Heart left ventricle (tissue), 13 donors: ENCODE results near the gene GRP.

Experiments
- CTCF ChIP-seq, 12 donors: fragments of 200-600 bp; sonication (generic) in 4 of 12; IDR thresholded peaks; one replicate each; pipeline versions ENCODE4 v1.5.0 to v1.8.0; 2018 to 2022; ENCODE audit warnings: antibody characterized with exemption in 12 of 12, mild to moderate bottlenecking in 5 of 12
- POLR2A ChIP-seq, 2 donors: fragments of 450-650 bp; IDR thresholded peaks; one replicate each; pipeline ENCODE4 v1.6.1; 2017; ENCODE audit warnings: antibody characterized with exemption in 2 of 2, mild to moderate bottlenecking in 2 of 2, moderate library complexity in 2 of 2
- donor health status: ischemic (EF 13 %, LVEDD 7.1; RV severe dilation, severe dysfunction).
- donor health status: DM: no; HTN: yes; CAD: no.
- donor health status: DM: no; HTN: no; CAD: no.
- donor health status: ischemic (EF 25% LVEDD 6.9; RV normal size, moderate dysfunction).
- donor health status: ischemic (EF 25% LVEDD 5.7; RV mildly dilated, moderate dysfunction).
- donor health status: ischemic (EF 35%, LVEDD 5.7; RV mildly dilated, moderate dysfunction).
- donor health status: nonischemic (EF 11% LVEDD 7.7; RV severe dilation, severe dysfunction).
- donor health status: DM: yes; HTN: yes; CAD: no.
- donor health status: PGD.
- donor health status: ischemic (EF 29% LVEDD 5.4; RV normal size, mild dysfunction).
- donor health status: nonischemic (EF 23%, LVEDD 6.1; RV moderate dilation, normal function).

GRCh38 chr18:59264651-59265245 lies 44.8 kb downstream of the GRP start:
- no peak for TF ChIP-seq CTCF (IDR thresholded peaks at IDR 0.05)
- TF ChIP-seq POLR2A (IDR thresholded peaks at IDR 0.05) = no peak
